Mesendoderm (in vitro differentiated cells): Measurements from ENCODE around the gene OSBPL8.
"Not testable (repeated sequence)": the region's sequence is repeated elsewhere in the genome, so short reads cannot be mapped to it uniquely, and the experiment has no call there.

ENCODE experiments used
- DNase-seq: peaks from one replicate; pipeline ENCODE4 v3.0.0; 2013
- H2AK5ac ChIP-seq: 2 replicates; pipeline ENCODE4 v1.6.1; 2013; ENCODE audit warnings: low read length, inconsistent platforms
- H2BK120ac ChIP-seq: 2 replicates; pipeline ENCODE4 v1.6.1; 2013; ENCODE audit warnings: low read depth, mild to moderate bottlenecking, low read length, moderate library complexity, mixed read lengths
- H2BK15ac ChIP-seq: replicated peaks from 2 replicates; pipeline ENCODE4 v1.6.1; 2013; ENCODE audit warnings: low read depth, mild to moderate bottlenecking, moderate library complexity
- H2BK5ac ChIP-seq: 2 replicates; pipeline ENCODE4 v1.6.1; 2013; ENCODE audit warnings: low read length, inconsistent platforms
- H3K18ac ChIP-seq: 2 replicates; pipeline ENCODE4 v1.6.1; 2013; ENCODE audit warnings: mild to moderate bottlenecking, low read length, mixed read lengths
- H3K23ac ChIP-seq: one replicate; pipeline ENCODE4 v1.6.1; 2013; ENCODE audit warnings: low read length
- H3K27ac ChIP-seq: 2 replicates; pipeline ENCODE4 v1.5.1; 2013; ENCODE audit warnings: low read depth, mild to moderate bottlenecking, inconsistent platforms, low read length, moderate library complexity
- H3K27me3 ChIP-seq: 2 replicates; pipeline ENCODE4 v1.6.1; 2013; ENCODE audit warnings: low read length, control low read depth, mild to moderate bottlenecking, inconsistent platforms; ENCODE audit not compliant: insufficient read depth, poor library complexity
- H3K36me3 ChIP-seq: 2 replicates; pipeline ENCODE4 v1.6.1; 2013; ENCODE audit warnings: low read length, inconsistent platforms; ENCODE audit not compliant: control insufficient read depth, insufficient read depth
- H3K4ac ChIP-seq: one replicate; pipeline ENCODE4 v1.6.1; 2013; ENCODE audit warnings: low read depth, mild to moderate bottlenecking, low read length, moderate library complexity
- H3K4me1 ChIP-seq: 2 replicates; pipeline ENCODE4 v1.6.1; 2013; ENCODE audit warnings: low read depth, low read length, inconsistent platforms; ENCODE audit not compliant: control insufficient read depth
- H3K4me2 ChIP-seq: 2 replicates; pipeline ENCODE4 v1.6.1; 2013; ENCODE audit warnings: low read length
- H3K4me3 ChIP-seq: 2 replicates; pipeline ENCODE4 v1.5.1; 2013; ENCODE audit warnings: mild to moderate bottlenecking, low read length
- H3K56ac ChIP-seq: one replicate; pipeline ENCODE4 v1.6.1; 2013; ENCODE audit warnings: low read length
- H3K79me1 ChIP-seq: 2 replicates; pipeline ENCODE4 v1.6.1; 2013; ENCODE audit warnings: low read length, inconsistent platforms
- H3K79me2 ChIP-seq: 2 replicates; pipeline ENCODE4 v1.6.1; 2013; ENCODE audit warnings: mild to moderate bottlenecking, low read length; ENCODE audit not compliant: control insufficient read depth, insufficient read depth
- H3K9ac ChIP-seq: 2 replicates; pipeline ENCODE4 v1.6.1; 2013; ENCODE audit warnings: low read length, inconsistent platforms
- H4K5ac ChIP-seq: one replicate; pipeline ENCODE4 v1.6.1; 2013; ENCODE audit warnings: low read length
- H4K8ac ChIP-seq: one replicate; pipeline ENCODE4 v1.6.1; 2013; ENCODE audit warnings: low read depth, mild to moderate bottlenecking, control low read depth, low read length, moderate library complexity
- WGBS: extraction: QIAGEN DNeasy Blood & Tissue Kit; methylation state at CpG from one replicate; pipeline ENCODE4 v1.1.7; 2013; ENCODE audit warnings: low lambda C conversion rate, missing lambda C conversion rate; ENCODE audit not compliant: insufficient coverage; ENCODE audit errors: extremely low coverage; 5-methylcytosine and 5-hydroxymethylcytosine counted together

Gene OSBPL8

DNA sequence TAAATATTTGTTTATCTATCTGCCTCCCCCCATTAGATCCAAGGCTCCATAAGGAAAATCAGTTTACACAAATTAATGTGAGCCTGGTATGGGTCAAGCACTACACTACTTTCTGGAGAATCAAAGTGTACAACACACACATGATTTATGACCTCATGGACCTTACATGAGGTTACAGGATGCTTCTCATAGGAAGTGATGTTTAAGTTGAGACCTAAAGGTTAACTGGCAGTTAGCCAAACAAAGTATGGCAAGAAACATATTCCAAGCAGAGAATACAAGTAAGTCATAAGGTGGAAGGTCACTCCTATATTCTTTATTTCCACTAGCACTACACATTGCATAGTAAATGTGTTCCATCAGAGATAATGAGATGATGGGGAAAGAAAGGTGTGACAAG lies 39.2 kb downstream of the OSBPL8 start:
- Histone ChIP-seq H3K27ac (no peak overlapping the region), H4K5ac (no peak overlapping the region), H3K56ac (no peak overlapping the region), H3K4ac (no peak overlapping the region), H2BK120ac (no peak overlapping the region), H3K79me1 (peaks cover 11% of the 10 kb centered on the region), H3K4me1 (no peaks in the 10 kb centered on the region), H4K8ac (no peak overlapping the region), H2AK5ac (no peak overlapping the region), H2BK5ac (no peak overlapping the region), H3K4me3 (no peak overlapping the region), H3K18ac (no peak overlapping the region), H3K36me3 (no peaks in the 10 kb centered on the region), H3K4me2 (no peak overlapping the region), H3K27me3 (no peaks in the 10 kb centered on the region), H3K9ac (no peak overlapping the region), H3K23ac (no peak overlapping the region), H3K79me2 (peaks cover 2% of the 10 kb centered on the region), H2BK15ac (no peak overlapping the region)
- DNase-seq, result no peak

- H3K4me2 ChIP-seq, result no peak overlapping the region
- peaks cover 2% of the 10 kb centered on the region for H3K79me2 ChIP-seq
- no peak overlapping the region for H3K4ac ChIP-seq
- no peak overlapping the region for H3K56ac ChIP-seq
- no peaks in the 10 kb centered on the region for H3K27me3 ChIP-seq
- no peaks in the 10 kb centered on the region for H3K4me1 ChIP-seq
- H4K5ac ChIP-seq, result no peak overlapping the region
- no peaks in the 10 kb centered on the region for H3K36me3 ChIP-seq
- H2AK5ac ChIP-seq, result no peak overlapping the region
- WGBS, result no CpG with 5 or more reads among the region's 5 CpGs
- H3K27ac ChIP-seq, result no peak overlapping the region
- peaks cover 13% of the 10 kb centered on the region for H3K79me1 ChIP-seq
- DNase-seq, result no peak
- H2BK15ac ChIP-seq, result no peak overlapping the region
- H2BK5ac ChIP-seq, result no peak overlapping the region
- H2BK120ac ChIP-seq, result no peak overlapping the region
- no peak overlapping the region for H3K4me3 ChIP-seq
- H3K18ac ChIP-seq, result no peak overlapping the region
- H4K8ac ChIP-seq, result no peak overlapping the region
- no peak overlapping the region for H3K23ac ChIP-seq
- no peak overlapping the region for H3K9ac ChIP-seq
Measured at GRCh38 chr12:76519538-76519937, 40.0 kb downstream of the OSBPL8 start.

GRCh38 chr12:76518699-76519098 lies 40.9 kb downstream of the OSBPL8 start:
- WGBS, result no CpG with 5 or more reads among the region's 2 CpGs
- Histone ChIP-seq H3K23ac (no peak overlapping the region), H3K27ac (no peak overlapping the region)

GRCh38 chr12:76515271-76515670 lies 44.3 kb downstream of the OSBPL8 start:
- Histone ChIP-seq H3K79me2 (no peaks in the 10 kb centered on the region), H3K4ac (no peak overlapping the region), H3K56ac (no peak overlapping the region), H3K23ac (no peak overlapping the region), H2BK5ac (no peak overlapping the region), H3K27ac (no peak overlapping the region), H3K79me1 (peaks cover 8% of the 10 kb centered on the region), H2AK5ac (no peak overlapping the region), H4K5ac (no peak overlapping the region), H3K18ac (no peak overlapping the region), H2BK120ac (no peak overlapping the region), H3K4me2 (no peak overlapping the region), H3K4me1 (no peaks in the 10 kb centered on the region), H2BK15ac (no peak overlapping the region), H3K4me3 (no peak overlapping the region), H3K9ac (no peak overlapping the region), H3K36me3 (no peaks in the 10 kb centered on the region), H3K27me3 (no peaks in the 10 kb centered on the region), H4K8ac (peak overlapping the region; percentile 56)
- WGBS, result no CpG with 5 or more reads among the region's 4 CpGs
- no peak for DNase-seq

More at GRCh38 chr12:76518699-76519098, 40.9 kb downstream of the OSBPL8 start:
- no peak overlapping the region for H2BK120ac ChIP-seq
- no peak overlapping the region for H4K8ac ChIP-seq
- H3K4me1 ChIP-seq, result no peaks in the 10 kb centered on the region
- no peak overlapping the region for H3K4ac ChIP-seq
- H3K18ac ChIP-seq, result no peak overlapping the region
- peaks cover 13% of the 10 kb centered on the region for H3K79me1 ChIP-seq
- no peaks in the 10 kb centered on the region for H3K27me3 ChIP-seq
- no peak overlapping the region for H4K5ac ChIP-seq
- H3K9ac ChIP-seq, result no peak overlapping the region
- no peaks in the 10 kb centered on the region for H3K36me3 ChIP-seq
- H3K56ac ChIP-seq, result no peak overlapping the region
- DNase-seq, result no peak
- no peak overlapping the region for H2BK5ac ChIP-seq
- no peak overlapping the region for H3K4me2 ChIP-seq
- no peak overlapping the region for H2BK15ac ChIP-seq
- no peak overlapping the region for H3K4me3 ChIP-seq
- H2AK5ac ChIP-seq, result no peak overlapping the region
- H3K79me2 ChIP-seq, result peaks cover 2% of the 10 kb centered on the region

- not testable (repeated sequence) for H4K5ac ChIP-seq, H3K27me3 ChIP-seq, H2BK15ac ChIP-seq, H3K27ac ChIP-seq, DNase-seq, H2BK5ac ChIP-seq, H3K18ac ChIP-seq, H4K8ac ChIP-seq, H3K79me2 ChIP-seq, H3K4me2 ChIP-seq, H3K9ac ChIP-seq, H3K23ac ChIP-seq, H3K4me3 ChIP-seq, H2BK120ac ChIP-seq, H2AK5ac ChIP-seq, H3K56ac ChIP-seq, H3K36me3 ChIP-seq, H3K4ac ChIP-seq, H3K79me1 ChIP-seq, H3K4me1 ChIP-seq
- WGBS, result no CpG with 5 or more reads among the region's 4 CpGs
Measured at GRCh38 chr12:76511116-76511716, 48.4 kb downstream of the OSBPL8 start.
